BE2C (cell line): Measurements from ENCODE around the gene ZNF839.

Experiments used
- DNase-seq: peaks from one replicate; pipeline ENCODE4 v3.0.0-alpha.2; 2020
- H3K27me3 ChIP-seq: fragments of 250-450 bp; sonication (Bioruptor Pico); 2 replicates; pipeline ENCODE4 v1.5.1; 2020; ENCODE audit warnings: mild to moderate bottlenecking
- H3K36me3 ChIP-seq: fragments of 250-450 bp; sonication (Bioruptor Pico); 2 replicates; pipeline ENCODE4 v1.5.1; 2020; ENCODE audit warnings: mild to moderate bottlenecking
- H3K4me1 ChIP-seq: fragments of 250-450 bp; sonication (Bioruptor Pico); 2 replicates; pipeline ENCODE4 v1.5.1; 2020
- H3K4me3 ChIP-seq: 2 replicates; pipeline ENCODE4 v1.5.1; 2011; ENCODE audit warnings: low read depth, low read length
- H3K9me3 ChIP-seq: fragments of 250-450 bp; sonication (Bioruptor Pico); 2 replicates; pipeline ENCODE4 v1.5.1; 2020
- TF ChIP-seq, protein P1 (sequence below): IDR thresholded peaks from 2 replicates; pipeline ENCODE4 v1.5.1; 2012; ENCODE audit warnings: mild to moderate bottlenecking, low read depth, low read length

Gene ZNF839

DNA sequence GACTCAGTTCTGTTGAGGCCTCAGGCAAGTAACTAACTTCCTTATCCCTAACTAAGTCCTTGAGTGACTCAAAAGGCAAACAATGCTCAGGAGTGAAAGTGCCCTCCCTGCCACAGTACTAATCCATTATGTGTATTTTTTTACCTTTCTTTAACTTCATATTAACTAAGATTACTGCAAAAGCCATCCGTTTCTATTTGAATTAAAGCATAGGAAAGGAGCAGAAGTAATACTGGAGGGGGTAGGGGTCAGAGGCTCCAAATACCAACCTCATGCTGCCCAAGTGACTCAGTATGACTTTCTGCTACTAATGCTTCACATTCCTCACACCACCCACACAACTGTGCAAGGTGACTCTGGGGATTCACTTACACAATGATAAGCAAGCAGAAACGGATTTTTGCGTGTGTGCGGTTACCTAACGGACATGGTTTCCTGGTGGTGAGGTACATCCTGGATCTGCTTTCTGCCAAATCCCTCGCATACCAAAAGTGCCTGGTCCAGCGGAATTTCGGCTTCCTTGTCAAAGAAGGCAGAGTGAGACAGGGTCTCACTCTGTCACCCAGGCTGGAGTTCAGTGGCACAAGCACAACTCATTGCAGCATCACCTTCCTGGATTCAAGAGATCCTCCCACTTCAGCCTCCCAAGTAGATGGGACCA lies 39.7 kb upstream of the ZNF839 start:
- DNase-seq = no peak
- TF ChIP-seq, protein P1, sequence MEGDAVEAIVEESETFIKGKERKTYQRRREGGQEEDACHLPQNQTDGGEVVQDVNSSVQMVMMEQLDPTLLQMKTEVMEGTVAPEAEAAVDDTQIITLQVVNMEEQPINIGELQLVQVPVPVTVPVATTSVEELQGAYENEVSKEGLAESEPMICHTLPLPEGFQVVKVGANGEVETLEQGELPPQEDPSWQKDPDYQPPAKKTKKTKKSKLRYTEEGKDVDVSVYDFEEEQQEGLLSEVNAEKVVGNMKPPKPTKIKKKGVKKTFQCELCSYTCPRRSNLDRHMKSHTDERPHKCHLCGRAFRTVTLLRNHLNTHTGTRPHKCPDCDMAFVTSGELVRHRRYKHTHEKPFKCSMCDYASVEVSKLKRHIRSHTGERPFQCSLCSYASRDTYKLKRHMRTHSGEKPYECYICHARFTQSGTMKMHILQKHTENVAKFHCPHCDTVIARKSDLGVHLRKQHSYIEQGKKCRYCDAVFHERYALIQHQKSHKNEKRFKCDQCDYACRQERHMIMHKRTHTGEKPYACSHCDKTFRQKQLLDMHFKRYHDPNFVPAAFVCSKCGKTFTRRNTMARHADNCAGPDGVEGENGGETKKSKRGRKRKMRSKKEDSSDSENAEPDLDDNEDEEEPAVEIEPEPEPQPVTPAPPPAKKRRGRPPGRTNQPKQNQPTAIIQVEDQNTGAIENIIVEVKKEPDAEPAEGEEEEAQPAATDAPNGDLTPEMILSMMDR = no peak
- Histone ChIP-seq H3K36me3 (no peaks in the 10 kb centered on the region), H3K9me3 (no peaks in the 10 kb centered on the region), H3K4me3 (no peak overlapping the region), H3K27me3 (no peaks in the 10 kb centered on the region), H3K4me1 (peaks cover 19% of the 10 kb centered on the region)

- TF ChIP-seq, protein P1 = no peak
- no peaks in the 10 kb centered on the region for H3K36me3 ChIP-seq
- peaks cover 19% of the 10 kb centered on the region for H3K4me1 ChIP-seq
- no peaks in the 10 kb centered on the region for H3K9me3 ChIP-seq
- no peak overlapping the region for H3K4me3 ChIP-seq
- no peak for DNase-seq
- no peaks in the 10 kb centered on the region for H3K27me3 ChIP-seq
Observed at GRCh38 chr14:102280376-102280962, 39.1 kb upstream of the ZNF839 start.

DNA sequence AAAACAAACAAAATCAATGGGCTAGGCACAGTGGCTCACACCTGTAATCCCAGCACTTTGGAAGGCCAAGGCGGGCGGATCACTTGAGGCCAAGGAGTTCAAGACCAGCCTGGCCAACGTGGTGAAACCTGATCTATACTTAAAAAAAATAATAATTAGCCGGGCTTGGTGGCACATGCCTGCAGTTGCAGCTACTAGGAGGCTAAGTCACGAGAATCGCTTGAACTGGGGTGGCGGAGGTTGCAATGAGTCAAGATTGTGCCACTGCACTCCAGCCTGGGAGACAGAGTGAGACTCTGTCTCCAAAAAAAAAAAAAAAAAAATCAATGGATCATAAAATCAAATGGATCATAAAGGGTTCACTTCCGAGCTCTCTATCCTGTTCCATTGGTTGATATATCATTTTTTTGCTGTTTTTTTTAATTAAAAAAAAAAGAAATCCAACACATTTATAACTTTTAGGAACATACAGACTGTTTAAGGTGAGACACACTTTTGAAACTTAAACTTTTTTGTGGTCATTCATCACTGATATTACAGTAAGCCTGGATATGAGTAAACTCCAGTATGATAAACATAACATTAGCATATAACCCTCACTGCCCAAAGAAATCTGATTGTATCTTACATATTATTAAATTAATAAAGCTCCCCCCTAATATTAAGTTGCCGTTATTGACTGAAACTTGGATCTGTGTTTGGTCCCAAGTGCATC lies 36.6 kb upstream of the ZNF839 start:
- no peak for DNase-seq
- H3K36me3 ChIP-seq = no peaks in the 10 kb centered on the region
- H3K4me1 ChIP-seq = peaks cover 19% of the 10 kb centered on the region
- no peaks in the 10 kb centered on the region for H3K27me3 ChIP-seq
- no peak overlapping the region for H3K4me3 ChIP-seq
- TF ChIP-seq, protein P1 = no peak
- H3K9me3 ChIP-seq = no peaks in the 10 kb centered on the region

DNA sequence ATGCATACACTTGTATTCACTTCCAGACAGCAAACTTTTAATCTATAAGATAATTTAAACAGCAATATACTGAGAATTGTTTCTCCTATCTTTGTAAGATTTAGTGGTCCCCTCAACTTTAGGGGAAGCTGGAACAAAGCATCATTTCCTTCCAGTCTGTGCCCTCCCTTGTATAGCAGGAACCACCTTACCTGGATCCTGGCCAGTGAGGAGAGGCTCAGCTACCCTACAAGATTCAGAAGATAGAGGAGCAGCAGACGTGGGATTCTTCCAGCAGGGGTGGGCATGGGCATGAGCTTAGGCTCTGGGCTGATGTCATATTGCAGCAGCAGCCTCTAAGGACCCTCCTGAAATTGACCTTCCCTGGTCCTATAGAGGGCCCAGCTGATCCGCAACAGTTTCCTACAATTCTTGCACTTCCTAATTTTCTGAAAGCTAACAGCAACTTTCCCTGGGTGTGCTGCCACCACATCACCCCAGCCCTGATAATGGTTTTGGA lies 35.9 kb upstream of the ZNF839 start:
- no peak for DNase-seq
- Histone ChIP-seq H3K9me3 (no peaks in the 10 kb centered on the region; the same call in 1 of the 2 replicates), H3K4me1 (peaks cover 13% of the 10 kb centered on the region)

GRCh38 chr14:102285106-102285505 lies 34.4 kb upstream of the ZNF839 start:
- no peaks in the 10 kb centered on the region; the same call in 1 of the 2 replicates for H3K9me3 ChIP-seq
- H3K36me3 ChIP-seq = no peaks in the 10 kb centered on the region; the same call in 1 of the 2 replicates
- no peak for DNase-seq
- no peak overlapping the region for H3K4me3 ChIP-seq
- no peaks in the 10 kb centered on the region for H3K27me3 ChIP-seq
- H3K4me1 ChIP-seq = peaks cover 9% of the 10 kb centered on the region
- TF ChIP-seq, protein P1 = no peak

More for the DNA sequence above, 35.9 kb upstream of the ZNF839 start:
- H3K4me3 ChIP-seq = no peak overlapping the region
- H3K36me3 ChIP-seq = no peaks in the 10 kb centered on the region; the same call in 1 of the 2 replicates
- TF ChIP-seq, protein P1 = no peak
- no peaks in the 10 kb centered on the region for H3K27me3 ChIP-seq
